Skeletal muscle tissue (tissue), 4 donors: ENCODE results near the gene MYLK2. TPM values are rescaled to one million over a fixed set of nuclear protein-coding genes. Genes with fewer than 3 reads are reported as not detected.

Source experiments
- H3K27ac ChIP-seq: one replicate; pipeline ENCODE4 v1.7.0; 2013; ENCODE audit warnings: mild to moderate bottlenecking, low read depth, low read length, inconsistent platforms
- H3K27me3 ChIP-seq, 3 donors: one replicate each; pipeline ENCODE4 v1.7.0; 2013; ENCODE audit warnings: low read length in 3 of 3; ENCODE audit not compliant: control insufficient read depth in 3 of 3, insufficient read depth in 3 of 3
- H3K36me3 ChIP-seq, 3 donors: one replicate each; pipeline ENCODE4 v1.7.0; 2013; ENCODE audit warnings: low read length in 3 of 3; ENCODE audit not compliant: control insufficient read depth in 3 of 3, insufficient read depth in 3 of 3
- H3K4me1 ChIP-seq, 3 donors: one replicate each; pipeline ENCODE4 v1.7.0; 2013; ENCODE audit warnings: low read length in 3 of 3, mild to moderate bottlenecking in 3 of 3; ENCODE audit not compliant: control insufficient read depth in 3 of 3, insufficient read depth in 3 of 3
- H3K4me3 ChIP-seq, 3 donors: one replicate each; pipeline ENCODE4 v1.7.0; 2013; ENCODE audit warnings: low read length in 3 of 3
- H3K9ac ChIP-seq, 3 donors: one replicate each; pipeline ENCODE4 v1.7.0; 2013; ENCODE audit warnings: low read length in 3 of 3, mild to moderate bottlenecking in 3 of 3, moderate library complexity in 2 of 3, low read depth in 1 of 3
- H3K9me3 ChIP-seq, 3 donors: one replicate each; pipeline ENCODE4 v1.7.0; 2013; ENCODE audit warnings: low read length in 3 of 3; ENCODE audit not compliant: control insufficient read depth in 3 of 3
- total RNA-seq: library from RNA; depleted of rRNA; stranded (reverse); fragments of >200 nt; gene quantifications from one replicate; pipeline ENCODE4 v1.2.3, GENCODE V29; 2014
- donor health status: Osteomylitis.

MYLK2 gene
- total RNA-seq, 1 donor from 2014 or later = 21.9 TPM

- H3K4me1 ChIP-seq = peaks cover 36 to 57% (median 53%) of the 10 kb centered on the region in 3 donors
- no peaks in the 10 kb centered on the region for H3K36me3 ChIP-seq
- H3K9me3 ChIP-seq = no peaks in the 10 kb centered on the region
- no peaks in the 10 kb centered on the region for H3K27me3 ChIP-seq
- peak overlapping the region in 1 of 3 donors; percentile 74 for H3K9ac ChIP-seq
- peak overlapping the region; percentile 62 for H3K27ac ChIP-seq
- no peak overlapping the region for H3K4me3 ChIP-seq
Observed at GRCh38 chr20:31840906-31841816, 22.0 kb downstream of the MYLK2 start.

GRCh38 chr20:31841928-31842327, 22.8 kb downstream of the MYLK2 start:
- peak overlapping the region in 1 of 3 donors; percentile 22 for H3K4me3 ChIP-seq
- peak overlapping the region in 2 of 3 donors; percentile 27 to 74 for H3K9ac ChIP-seq
- no peaks in the 10 kb centered on the region for H3K9me3 ChIP-seq
- no peaks in the 10 kb centered on the region for H3K27me3 ChIP-seq
- peaks cover 28 to 54% (median 48%) of the 10 kb centered on the region in 3 donors for H3K4me1 ChIP-seq
- no peaks in the 10 kb centered on the region for H3K36me3 ChIP-seq
- peak overlapping the region; percentile 62 for H3K27ac ChIP-seq

- H3K27ac ChIP-seq = peak overlapping the region; percentile 64
- H3K4me3 ChIP-seq = peak overlapping the region; percentile 32 to 49 (median 33)
- H3K4me1 ChIP-seq = peaks cover 23 to 47% (median 41%) of the 10 kb centered on the region in 3 donors
- no peaks in the 10 kb centered on the region for H3K27me3 ChIP-seq
- peak overlapping the region in 2 of 3 donors; percentile 27 to 74 for H3K9ac ChIP-seq
- H3K36me3 ChIP-seq = no peaks in the 10 kb centered on the region
- no peaks in the 10 kb centered on the region for H3K9me3 ChIP-seq
Observed at GRCh38 chr20:31842471-31843157, 23.5 kb downstream of the MYLK2 start.

- peak overlapping the region; percentile 33 to 46 (median 45) for H3K4me3 ChIP-seq
- peaks cover 17 to 40% (median 35%) of the 10 kb centered on the region in 3 donors for H3K4me1 ChIP-seq
- no peaks in the 10 kb centered on the region for H3K27me3 ChIP-seq
Observed at GRCh38 chr20:31843288-31843687, 24.1 kb downstream of the MYLK2 start.

GRCh38 chr20:31843881-31844280, 24.7 kb downstream of the MYLK2 start:
- Histone ChIP-seq H3K4me3 (peak overlapping the region; percentile 2 to 45 (median 19)), H3K27me3 (peaks cover 0 to 4% (median 2%) of the 10 kb centered on the region in 3 donors), H3K36me3 (no peaks in the 10 kb centered on the region), H3K9me3 (no peaks in the 10 kb centered on the region), H3K9ac (peak overlapping the region in 2 of 3 donors; percentile 7 to 74), H3K4me1 (peaks cover 15 to 36% (median 32%) of the 10 kb centered on the region in 3 donors), H3K27ac (peak overlapping the region; percentile 23)

More at GRCh38 chr20:31843288-31843687, 24.1 kb downstream of the MYLK2 start:
- peak overlapping the region in 1 of 3 donors; percentile 74 for H3K9ac ChIP-seq
- no peaks in the 10 kb centered on the region for H3K36me3 ChIP-seq
- no peaks in the 10 kb centered on the region for H3K9me3 ChIP-seq
- H3K27ac ChIP-seq = peak overlapping the region; percentile 64

GRCh38 chr20:31844737-31845299, 25.7 kb downstream of the MYLK2 start:
- Histone ChIP-seq H3K27ac (peak overlapping the region; percentile 54), H3K9ac (peak overlapping the region; percentile 21 to 74 (median 50)), H3K4me1 (peaks cover 15 to 36% (median 30%) of the 10 kb centered on the region in 3 donors), H3K27me3 (peaks cover 6 to 12% (median 7%) of the 10 kb centered on the region in 3 donors), H3K4me3 (peak overlapping the region; percentile 43 to 70 (median 57)), H3K36me3 (no peaks in the 10 kb centered on the region), H3K9me3 (no peaks in the 10 kb centered on the region)

GRCh38 chr20:31845300-31845863, 26.2 kb downstream of the MYLK2 start, which contains the start of gene FOXS1:
TSS of gene FOXS1 (minus strand) at chr20:31845604. CDS start at chr20:31845542, 62 bp downstream.
- Histone ChIP-seq H3K27ac (peak within 1 kb of the TSS; percentile 54), H3K9me3 (no peaks in the 10 kb centered on the region), H3K27me3 (peaks cover 7 to 18% (median 11%) of the 10 kb centered on the region in 3 donors), H3K9ac (peak within 1 kb of the TSS; percentile 21 to 74 (median 50)), H3K4me3 (peak within 1 kb of the TSS; percentile 43 to 70 (median 57)), H3K36me3 (no peaks in the 10 kb centered on the region), H3K4me1 (peaks cover 15 to 36% (median 28%) of the 10 kb centered on the region in 3 donors)

- no peak overlapping the region for H3K4me3 ChIP-seq
- no peaks in the 10 kb centered on the region for H3K36me3 ChIP-seq
- H3K27me3 ChIP-seq = peaks cover 13 to 31% (median 25%) of the 10 kb centered on the region in 3 donors
- peaks cover 12 to 33% (median 20%) of the 10 kb centered on the region in 3 donors for H3K4me1 ChIP-seq
- no peak overlapping the region for H3K27ac ChIP-seq
- H3K9ac ChIP-seq = no peak overlapping the region
- H3K9me3 ChIP-seq = no peaks in the 10 kb centered on the region
Observed at GRCh38 chr20:31846793-31847138, 27.6 kb downstream of the MYLK2 start.
